Measurements from ENCODE around the gene STRN3.
"Not testable (repeated sequence)": the region's sequence is repeated elsewhere in the genome, so short reads cannot be mapped to it uniquely, and the experiment has no call there.

STRN3 gene

DNA sequence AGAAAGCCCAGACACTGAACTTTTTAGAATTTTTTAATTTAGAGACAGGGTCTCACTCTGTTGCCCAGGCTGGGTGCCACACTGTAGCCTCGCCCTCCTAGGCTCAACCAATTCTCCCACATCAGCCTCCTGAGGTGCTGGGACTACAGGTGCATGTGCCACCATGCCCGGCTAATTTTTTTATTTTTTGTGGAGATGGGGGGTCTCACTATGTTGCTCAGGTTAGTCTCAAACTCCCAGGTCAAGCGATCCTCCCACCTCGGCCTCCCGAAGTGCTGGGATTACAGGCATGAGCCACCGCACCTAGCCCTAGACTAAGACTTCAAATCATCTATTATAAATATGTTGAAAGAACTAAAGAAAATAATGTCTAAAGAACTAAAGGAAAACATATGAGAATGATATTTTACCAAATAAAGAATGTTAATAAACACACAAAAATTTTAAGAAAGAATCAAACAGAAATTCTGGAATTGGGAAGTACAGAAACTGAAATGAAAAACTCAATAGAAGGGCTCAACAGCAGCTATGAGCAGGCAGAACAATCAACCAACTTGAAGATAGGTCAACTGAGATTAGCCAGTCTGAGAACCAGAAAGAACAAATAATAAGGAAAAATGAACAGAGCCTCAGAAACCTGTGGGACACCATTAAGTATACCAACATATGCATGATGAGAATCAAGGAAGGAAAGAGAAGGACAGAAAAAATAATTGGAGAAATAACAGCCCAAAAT, 27.0 kb downstream of the STRN3 start:
- DNase-seq: no peak

DNA sequence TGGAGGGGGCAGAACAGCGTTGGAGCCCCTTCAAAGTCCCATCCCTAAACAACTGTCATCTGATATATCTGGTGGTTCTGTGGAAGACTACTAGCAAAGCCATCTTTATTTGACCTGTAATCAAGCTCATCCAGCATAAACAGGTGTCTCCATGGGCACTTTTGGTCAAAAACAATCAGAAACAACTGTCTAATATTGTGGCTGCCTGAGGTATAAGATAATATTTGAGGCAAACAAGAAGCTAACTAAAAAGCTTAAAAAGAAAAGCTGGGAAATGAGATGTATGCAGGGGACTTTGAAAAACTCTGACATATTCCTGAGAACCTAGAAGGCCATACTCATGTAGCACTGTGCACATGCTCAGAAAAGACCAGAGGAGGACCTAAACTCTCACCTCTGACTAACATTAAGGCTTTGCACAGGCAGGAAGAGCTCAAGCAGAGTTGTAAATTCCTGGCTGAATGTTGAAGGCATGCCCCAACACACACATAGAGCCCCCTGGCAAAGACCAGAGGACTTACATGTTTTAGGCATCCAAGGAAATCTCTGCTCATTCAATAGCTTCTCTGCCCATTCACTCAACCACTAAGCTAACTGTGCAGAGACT, 28.0 kb downstream of the STRN3 start:
- DNase-seq: no peak

DNA sequence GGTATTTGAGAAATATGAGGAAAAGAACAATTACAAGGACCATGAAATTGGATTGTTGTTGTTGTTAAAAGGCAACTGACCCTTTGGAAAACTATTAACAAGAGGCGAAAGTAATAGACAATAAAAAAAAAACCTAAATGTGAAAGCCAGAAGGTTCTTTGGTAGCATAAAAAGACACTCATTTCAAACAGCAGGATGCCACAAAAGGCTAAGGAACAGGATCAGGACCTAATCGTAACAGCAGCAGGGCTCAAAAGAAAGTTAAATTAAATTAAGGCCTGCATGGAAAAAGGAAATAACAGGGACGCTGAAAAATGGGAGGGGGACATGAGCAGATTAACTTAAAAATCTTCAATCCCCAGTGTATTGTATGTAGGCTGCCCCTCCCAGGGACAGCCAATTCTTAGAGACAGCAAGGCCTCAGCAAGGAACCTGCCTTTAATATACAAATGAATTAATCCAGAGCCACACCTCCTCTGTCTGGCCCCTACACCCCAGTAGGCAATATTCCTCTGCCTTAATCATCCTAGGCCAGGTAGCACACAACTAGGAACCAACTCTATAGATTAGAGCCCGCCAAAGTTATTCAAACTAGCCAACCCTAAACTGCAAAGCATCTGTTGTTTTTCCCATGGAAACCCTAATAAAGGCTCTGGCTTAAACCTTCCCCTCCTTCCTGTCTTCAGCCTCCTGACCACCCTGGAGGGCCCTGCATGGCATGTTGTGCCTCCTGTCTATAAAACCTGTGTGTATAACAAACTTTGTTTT, 29.1 kb downstream of the STRN3 start:
- no peak for DNase-seq

DNA sequence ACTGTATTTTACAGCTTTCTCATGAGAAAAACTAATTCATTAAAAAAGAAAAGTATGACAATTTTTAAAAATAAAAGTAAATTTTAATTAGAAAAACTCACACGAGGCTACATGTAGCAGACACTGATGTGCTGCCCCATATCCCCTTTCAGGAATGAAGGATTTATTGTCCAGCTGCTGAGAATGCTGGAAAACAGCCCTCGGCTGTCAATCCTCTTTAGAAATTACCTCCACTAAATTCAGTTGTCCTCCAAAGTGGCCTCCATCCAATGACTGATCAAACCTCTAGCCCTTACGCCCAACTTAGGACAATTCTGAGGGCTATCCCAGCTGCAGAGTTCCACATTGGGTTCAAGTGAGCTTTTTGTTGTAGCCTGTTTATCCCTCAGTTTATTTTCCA, 30.5 kb downstream of the STRN3 start:
- no peak for DNase-seq

DNA sequence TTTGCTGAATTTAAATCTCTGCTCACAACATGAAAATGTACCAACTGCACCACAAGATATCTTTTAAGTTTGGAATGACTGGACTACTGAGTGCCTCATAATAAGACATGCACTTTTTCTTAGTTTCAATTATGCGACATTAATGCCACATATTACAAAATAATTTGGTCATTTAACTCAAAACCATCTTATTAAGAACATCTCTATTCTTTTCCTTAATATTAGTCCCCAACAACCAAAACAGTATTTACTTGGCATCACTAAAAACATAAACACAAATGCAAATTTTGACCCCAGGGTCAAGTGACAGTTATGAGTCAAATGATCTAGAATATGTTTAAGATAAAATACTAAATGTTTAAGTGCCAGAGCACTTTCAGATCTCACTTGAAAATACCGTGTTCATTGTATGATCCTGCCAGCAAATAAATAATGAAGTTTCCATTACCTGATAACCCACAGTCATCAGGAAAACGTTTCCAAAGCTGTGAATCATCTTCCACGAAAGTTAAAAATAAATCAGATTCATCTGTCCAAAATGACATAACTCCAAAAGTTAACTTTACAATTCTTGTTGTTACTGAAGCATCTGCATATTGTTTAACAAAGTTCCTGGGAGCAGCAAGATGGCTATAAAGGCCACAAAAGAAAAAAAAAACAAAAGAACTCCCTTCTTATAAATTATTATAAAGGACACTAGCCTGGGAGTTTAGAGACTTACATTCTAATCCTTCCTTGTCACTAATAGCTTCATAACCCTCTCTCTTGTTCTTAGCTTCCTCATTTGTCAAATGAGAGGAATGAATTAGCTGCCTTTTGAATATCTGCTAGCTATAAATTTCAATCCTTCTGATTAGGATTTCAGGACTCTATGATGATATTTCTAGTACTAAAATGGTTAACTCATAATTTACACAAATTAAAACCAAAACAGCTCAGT, 31.2 kb downstream of the STRN3 start:
- DNase-seq: no peak

DNA sequence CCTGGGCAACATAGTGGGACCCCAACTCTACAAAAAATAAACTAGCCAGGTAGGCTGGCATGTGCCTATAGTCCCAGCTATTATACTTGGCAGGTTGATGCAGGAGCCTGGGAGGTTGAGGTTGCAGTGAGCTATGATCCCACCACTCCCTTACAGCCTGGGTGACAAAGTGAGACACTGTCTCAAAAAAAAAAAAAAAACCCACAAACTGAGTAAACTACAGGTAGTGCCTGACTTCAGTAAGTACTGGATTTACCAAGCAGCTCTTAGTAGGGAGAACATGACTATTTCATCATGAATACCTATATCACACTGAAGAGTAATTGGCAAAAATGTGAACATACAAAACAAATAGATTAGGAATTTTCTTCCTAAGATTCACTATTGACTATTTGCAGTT, 33.1 kb downstream of the STRN3 start:
- DNase-seq: no peak

DNA sequence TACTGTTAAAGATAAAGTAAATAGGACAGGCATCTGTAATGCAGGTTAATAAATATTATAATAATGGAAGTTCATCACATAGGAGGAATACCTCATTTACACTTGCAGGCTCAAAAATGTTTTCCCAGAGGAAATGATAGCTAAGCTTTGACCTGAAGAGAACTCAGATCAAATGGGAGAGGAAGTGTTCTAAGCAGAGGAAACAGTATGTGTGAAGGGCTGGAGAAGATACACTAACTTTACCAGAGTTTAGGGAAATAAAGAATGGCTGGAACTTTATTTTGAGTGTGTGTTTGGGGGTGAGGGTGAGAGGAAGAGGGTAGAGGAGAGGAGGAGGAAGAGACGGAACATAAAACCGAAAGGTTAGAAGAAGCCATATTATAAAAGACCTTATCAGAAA, 34.8 kb downstream of the STRN3 start:
- DNase-seq: no peak

DNA sequence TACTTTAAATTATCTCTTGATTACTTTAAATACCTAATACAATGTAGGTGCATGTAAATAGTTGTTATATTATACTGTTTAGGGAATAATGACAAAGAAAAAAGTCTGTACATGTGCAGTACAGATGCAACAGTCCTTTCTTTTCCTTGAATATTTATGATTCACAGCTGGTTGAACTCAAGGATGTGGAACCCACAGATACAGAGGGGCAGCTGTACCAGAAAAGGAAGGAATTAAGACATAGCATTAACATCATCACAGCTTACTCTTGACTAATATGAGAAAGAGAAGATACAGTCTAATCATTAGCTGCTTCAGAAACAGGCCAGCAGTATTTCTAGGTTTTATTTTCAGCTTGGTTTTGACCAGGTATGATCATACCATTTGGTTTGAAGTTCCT, 35.4 kb downstream of the STRN3 start:
- no peak for DNase-seq

DNA sequence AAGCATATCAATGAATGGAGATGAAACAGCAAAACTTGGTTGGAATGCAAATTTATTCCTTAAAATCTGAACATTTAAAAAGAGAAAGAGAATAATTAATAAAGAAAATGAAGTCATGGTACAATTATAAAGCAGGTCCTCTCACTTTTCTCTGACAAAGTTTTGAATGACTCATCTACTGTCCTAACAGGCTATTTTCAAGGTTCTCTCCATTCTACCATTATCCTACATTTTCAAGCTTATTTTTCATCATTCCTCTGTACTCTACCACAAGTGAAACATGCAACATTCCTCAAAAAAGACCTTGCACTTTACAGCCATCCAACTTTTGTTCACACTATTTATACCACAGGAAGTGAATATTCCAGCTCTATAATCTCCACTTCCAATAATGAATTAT, 37.7 kb downstream of the STRN3 start:
- DNase-seq: no peak

DNA sequence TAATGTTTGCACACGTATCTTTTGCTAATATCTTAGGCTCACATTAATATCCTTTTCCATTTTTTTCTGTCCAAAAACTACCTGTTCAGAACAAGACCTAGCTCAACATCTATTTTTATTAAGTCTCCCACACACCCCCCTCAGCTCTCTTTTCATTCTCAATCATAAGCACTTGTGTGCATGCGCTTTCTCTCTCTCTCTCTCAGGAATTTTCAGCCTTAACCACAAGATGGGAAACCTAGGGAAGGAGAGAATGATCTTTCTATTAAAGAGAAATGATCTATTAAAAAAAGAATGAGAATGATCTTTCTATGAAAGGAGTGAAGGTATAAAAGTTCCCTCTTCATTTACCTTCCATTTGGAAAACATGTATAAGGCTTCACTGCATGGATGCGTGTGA, 40.4 kb downstream of the STRN3 start:
- no peak for DNase-seq

DNA sequence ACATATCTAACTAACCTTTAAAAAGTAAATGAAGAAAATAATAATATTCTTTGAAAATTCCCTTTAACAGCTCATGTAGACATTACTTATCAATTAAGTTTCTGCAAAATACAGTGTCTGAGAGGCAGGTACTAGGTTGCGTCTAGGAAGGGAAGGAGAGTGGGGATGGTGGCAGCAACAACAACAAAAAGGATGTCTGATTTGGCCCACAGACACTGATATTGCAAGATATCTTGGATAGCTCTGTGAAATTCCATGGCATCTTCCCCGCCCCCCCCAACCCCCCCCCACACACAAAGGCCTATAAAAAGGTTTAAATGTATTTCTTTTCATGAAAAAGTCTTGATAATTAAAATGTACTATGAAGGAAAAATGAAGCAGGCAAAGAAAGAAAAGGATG, 42.3 kb downstream of the STRN3 start:
- DNase-seq: no peak

DNA sequence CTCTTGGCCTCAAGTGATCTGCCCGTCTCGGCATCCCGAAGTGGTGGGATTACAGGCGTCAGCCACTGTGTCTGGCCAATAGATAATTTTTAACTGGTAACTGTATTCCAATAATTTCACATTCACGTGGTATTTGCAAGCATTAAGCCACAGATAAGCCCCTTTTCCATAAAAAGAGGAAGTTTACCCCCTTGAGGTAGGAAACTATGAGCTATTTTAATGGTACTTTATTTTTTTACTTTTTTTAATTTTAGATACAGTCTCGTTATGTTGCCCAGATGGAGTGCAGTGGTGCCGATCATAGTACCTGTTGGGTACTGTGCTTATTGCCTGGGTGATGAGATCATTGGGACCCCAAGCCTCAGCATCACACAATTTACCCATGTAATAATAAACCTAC, 43.6 kb downstream of the STRN3 start:
- DNase-seq: no peak

DNA sequence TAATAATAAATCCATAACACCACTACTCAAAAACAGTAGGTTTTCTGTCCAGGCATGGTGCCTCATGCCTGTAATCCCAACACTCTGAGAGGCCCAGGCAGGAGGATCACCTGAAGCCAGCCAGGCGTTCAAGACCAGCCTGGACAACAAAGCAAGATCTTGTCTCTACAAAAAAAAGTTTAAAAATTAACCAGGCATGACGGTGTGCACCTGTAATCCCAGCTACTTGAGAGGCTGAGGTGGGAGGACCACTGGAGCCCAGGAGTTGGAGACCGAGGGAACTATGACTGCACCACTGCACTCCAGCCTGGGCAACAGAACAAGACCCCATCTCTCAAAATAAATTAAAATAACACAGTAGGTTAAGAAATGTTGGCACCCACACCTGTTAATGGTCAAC, 45.2 kb downstream of the STRN3 start:
- no peak for DNase-seq

DNA sequence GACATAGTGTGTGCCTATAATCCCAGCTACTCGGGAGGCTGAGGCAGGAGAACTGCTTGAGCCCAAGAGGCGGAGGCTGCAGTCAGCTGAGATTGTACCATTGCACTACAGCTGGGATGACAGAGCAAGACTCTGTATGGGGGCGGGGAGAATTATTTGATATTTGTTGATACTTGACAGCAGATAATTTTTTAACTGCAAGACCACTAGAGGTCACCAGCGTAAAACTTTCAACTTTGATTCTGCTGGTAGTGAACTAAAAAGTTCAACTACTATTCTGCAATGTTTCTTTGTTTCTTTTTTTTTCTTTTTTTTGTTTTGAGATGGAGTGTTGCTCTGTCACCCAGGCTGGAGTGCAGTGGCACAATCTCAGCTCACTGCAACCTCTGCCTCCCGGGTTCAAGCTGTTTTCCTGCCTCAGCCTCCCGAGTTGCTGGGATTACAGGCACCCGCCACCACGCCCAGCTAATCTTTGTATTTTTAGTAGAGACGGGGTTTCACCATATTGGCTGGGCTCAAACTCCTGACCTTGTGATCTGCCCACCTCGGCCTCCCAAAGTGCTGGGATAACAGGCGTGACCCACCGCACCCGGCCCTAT, 46.0 kb downstream of the STRN3 start:
- not testable (repeated sequence) for DNase-seq

DNA sequence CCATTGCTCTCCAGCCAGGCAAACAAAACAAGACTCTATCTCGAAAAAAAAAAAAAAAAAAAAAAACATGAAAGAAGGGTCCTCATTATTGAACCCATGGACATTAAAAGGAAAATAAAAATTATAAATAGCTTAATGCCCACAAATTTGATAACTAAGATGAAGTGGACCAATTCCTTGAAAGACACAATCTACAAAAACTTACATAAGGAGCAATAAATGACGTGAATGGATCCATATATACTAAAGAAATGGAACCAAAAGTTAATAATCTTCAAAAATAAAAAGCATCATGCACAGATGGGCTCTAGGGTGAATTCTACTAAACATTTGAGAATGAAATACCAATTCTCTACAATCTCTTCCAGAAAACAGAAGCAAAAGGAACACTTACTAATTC, 48.4 kb downstream of the STRN3 start:
- DNase-seq: no peak

DNA sequence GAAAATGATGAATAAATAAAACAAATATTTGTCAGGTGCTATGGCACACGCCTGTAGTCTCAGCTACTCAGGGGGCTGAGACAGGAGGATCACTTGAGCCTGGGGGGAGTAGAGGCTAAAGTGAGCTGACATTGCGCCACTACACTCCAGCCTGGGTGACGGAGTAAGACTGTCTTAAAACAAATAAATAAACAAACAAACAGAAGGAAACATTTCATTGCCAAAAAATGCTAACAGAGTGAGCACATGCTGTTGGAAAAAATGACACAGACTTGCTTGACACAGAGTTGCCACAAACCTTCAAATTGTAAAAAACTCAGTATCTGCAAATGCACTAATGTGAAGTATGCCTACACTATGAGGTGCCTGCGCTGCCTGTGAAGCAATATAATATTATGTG, 51.6 kb downstream of the STRN3 start:
- DNase-seq: no peak

DNA sequence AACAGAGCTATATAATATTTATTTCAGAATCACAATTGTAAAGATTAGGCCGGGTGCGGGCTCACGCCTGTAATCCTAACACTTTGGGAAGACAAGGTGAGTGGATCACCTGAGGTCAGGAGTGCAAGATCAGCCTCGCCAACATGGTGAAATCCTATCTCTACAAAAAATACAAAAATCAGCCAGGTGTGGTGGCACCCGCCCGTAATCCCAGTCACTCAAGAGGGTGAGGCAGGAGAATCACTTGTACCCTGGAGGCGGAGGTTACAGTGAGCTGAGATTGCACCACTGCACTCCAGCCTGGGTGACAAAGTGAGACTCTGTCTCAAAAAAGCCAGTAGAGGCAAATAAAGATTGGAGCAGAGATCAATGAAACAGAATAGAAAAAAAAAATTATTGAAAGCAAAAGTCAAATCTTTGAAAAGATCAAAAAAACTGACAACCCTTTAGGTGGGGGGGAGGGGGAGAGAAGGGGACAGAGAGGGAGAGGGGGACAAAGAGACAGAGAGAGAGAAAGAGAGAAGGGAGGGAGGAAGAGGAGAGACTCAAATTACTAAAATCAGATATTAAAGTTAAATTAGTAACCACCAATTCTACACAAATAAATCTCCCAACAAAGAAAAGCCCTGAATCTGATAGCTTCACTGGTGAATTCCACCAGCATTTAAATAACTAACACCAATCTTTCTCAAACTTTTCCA, 53.1 kb downstream of the STRN3 start:
- no peak for DNase-seq

DNA sequence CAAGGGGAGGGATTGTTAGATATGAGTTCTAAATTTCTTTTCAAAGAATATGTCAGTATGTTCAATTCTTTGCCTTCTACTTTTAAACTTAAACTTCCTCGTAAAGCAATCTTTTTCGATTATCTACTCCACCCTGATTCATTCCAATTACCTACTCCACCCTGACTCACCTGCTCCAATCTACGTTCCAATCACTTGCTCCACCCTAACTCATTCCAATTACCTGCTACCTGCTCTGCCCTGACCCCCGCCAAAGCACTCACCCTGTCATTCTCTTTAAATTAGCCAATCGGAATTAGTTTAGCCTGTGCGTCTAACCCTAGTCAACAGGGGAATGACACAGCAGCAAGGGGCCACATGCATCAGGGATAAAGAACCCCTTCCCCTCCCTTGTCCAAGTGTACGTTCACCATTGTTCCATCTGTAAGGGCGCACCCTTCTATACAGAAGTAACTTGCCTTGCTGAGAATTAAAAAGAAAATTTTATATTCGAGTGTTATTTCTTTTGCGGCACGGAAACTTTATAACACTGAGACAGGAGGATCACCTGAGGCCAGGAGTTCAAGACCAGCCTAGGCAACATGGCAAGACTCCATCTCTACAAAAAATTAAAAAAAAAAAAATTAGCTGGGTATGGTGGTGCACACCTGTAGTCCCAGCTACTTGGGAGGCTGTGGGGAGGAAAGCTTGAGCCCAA, 54.0 kb downstream of the STRN3 start:
- not testable (repeated sequence) for DNase-seq

DNA sequence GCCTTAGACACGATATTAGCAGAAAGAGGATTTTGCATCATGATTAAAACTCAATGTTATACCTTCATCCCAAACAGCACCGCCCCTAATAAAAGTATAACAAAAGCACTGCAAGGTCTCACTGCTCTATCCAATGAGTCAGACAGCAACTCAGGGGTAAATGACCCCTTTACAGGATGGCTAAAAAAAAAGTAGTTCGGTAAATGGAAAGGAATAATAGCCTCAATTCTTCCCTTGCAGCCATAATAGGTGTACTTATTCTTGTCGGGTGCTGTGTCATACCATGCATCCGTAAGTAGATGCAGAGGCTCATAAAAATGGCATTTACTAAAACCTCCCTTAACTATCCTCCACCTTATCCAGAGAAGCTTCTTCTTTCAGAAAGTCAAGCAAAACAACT, 54.6 kb downstream of the STRN3 start:
- no peak for DNase-seq

DNA sequence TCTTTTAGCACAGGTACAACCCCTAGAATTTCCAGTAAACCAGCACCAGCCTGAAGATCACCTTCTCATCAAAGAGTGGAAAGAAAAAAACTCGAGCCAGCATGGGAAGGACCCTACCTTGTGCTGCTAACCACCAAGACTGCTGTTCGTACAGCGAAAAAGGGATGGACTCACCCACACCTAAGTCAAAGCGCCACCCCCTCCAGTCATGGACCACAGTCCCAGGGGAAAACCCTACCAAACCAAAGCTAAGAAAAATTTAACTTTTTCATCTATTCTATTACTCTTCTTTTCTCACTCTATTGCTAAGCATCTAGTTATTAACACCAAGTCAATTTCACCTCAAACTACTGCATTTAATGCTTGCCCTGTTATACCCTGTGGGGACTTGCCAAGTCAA, 56.4 kb downstream of the STRN3 start:
- not testable (repeated sequence) for DNase-seq

DNA sequence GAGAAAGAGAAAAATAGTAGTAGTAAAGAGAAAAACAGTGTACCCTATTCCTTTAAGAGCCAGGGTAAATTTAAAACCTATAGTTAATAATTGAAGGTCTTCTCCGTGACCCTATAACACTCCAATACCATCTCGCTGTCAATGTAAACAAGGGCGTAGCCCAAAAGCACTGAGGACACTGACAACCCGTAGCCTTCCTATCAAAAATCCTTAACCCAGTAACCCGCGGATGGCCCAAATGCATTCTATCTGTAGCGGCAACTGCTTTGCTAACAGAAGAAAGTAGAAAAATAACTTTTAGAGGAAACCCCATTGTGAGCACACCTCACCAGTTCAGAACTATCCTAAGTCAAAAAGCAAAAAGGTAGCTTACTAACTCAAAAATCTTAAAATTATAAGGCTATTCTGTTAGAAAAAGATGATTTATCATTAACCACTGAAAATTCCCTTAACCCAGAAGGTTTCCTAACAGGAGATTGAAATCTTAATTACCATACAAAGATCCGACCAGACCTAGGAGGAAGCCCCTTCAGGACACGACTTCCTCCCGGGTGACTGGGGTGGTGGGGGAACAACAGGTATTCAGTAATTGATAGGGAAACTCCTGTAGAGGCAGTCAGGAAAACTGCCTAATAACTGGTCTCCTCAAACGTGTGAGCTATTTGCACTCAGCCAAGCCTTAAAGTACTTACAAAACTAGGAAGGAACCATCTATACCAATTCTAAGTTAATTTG, 58.6 kb downstream of the STRN3 start:
- DNase-seq: not testable (repeated sequence)
